Endodermal cell (in vitro differentiated cells): ENCODE results near the gene ACTN1. TPM values are rescaled to one million over a fixed set of nuclear protein-coding genes. Genes with fewer than 3 reads are reported as not detected.

Experiments used
- DNase-seq: peaks from one replicate; pipeline ENCODE4 v3.0.0-alpha.2; 2017
- H3K27ac ChIP-seq: 2 replicates; pipeline ENCODE4 v1.5.1; 2013; ENCODE audit warnings: mild to moderate bottlenecking, low read depth, low read length, moderate library complexity
- H3K27me3 ChIP-seq: 2 replicates; pipeline ENCODE4 v1.6.1; 2013; ENCODE audit warnings: mild to moderate bottlenecking, low read length, moderate library complexity; ENCODE audit not compliant: insufficient read depth, control insufficient read depth, poor library complexity, severe bottlenecking
- H3K36me3 ChIP-seq: 2 replicates; pipeline ENCODE4 v1.7.0; 2013; ENCODE audit warnings: mild to moderate bottlenecking, low read length, moderate library complexity; ENCODE audit not compliant: control insufficient read depth, insufficient read depth
- H3K4me1 ChIP-seq: one replicate; pipeline ENCODE4 v1.7.0; 2013; ENCODE audit warnings: low read length; ENCODE audit not compliant: control insufficient read depth, insufficient read depth
- H3K4me3 ChIP-seq: 2 replicates; pipeline ENCODE4 v1.5.1; 2013; ENCODE audit warnings: mild to moderate bottlenecking, low read length, moderate library complexity
- H3K9ac ChIP-seq: 2 replicates; pipeline ENCODE4 v1.6.1; 2013; ENCODE audit warnings: mild to moderate bottlenecking, low read length, moderate library complexity; ENCODE audit not compliant: poor library complexity, severe bottlenecking; ENCODE audit errors: extremely low read depth
- H3K9me3 ChIP-seq: 2 replicates; pipeline ENCODE4 v1.6.1; 2013; ENCODE audit warnings: mild to moderate bottlenecking, low read length, moderate library complexity; ENCODE audit not compliant: control insufficient read depth
- H3K27ac Mint-ChIP-seq: 2 replicates; pipeline ENCODE4 v1.8.0; 2020; ENCODE audit warnings: mixed read lengths
- H3K27me3 Mint-ChIP-seq: 2 replicates; pipeline ENCODE4 v1.8.0; 2021; ENCODE audit warnings: mild to moderate bottlenecking, mixed read lengths; ENCODE audit not compliant: insufficient read depth
- H3K36me3 Mint-ChIP-seq: 2 replicates; pipeline ENCODE4 v1.8.0; 2020; ENCODE audit warnings: low read depth, mixed read lengths
- H3K4me1 Mint-ChIP-seq: 2 replicates; pipeline ENCODE4 v1.8.0; 2020; ENCODE audit warnings: mixed read lengths
- H3K4me3 Mint-ChIP-seq: 2 replicates; pipeline ENCODE4 v1.8.0; 2020; ENCODE audit warnings: mild to moderate bottlenecking, moderate library complexity, mixed read lengths
- H3K9me3 Mint-ChIP-seq: 2 replicates; pipeline ENCODE4 v1.8.0; 2020; ENCODE audit warnings: mild to moderate bottlenecking, mixed read lengths
- WGBS, 2 experiments: methylation state at CpG; one replicate each; pipeline versions ENCODE4 v1.1.5 to v1.1.7; 2013; ENCODE audit warnings: missing lambda C conversion rate in 2 of 2, mixed read lengths in 1 of 2; ENCODE audit not compliant: insufficient coverage in 1 of 2, insufficient read length in 1 of 2; 5-methylcytosine and 5-hydroxymethylcytosine counted together
- total RNA-seq, 2 donors: library from RNA; stranded (reverse); fragmentation: NEBNext Ultra II Directional in 1 of 2; extraction: Animal tissue kit (Norgen Biotek cat#: 25700) in 1 of 2; gene quantifications; 2 replicates in 1 of 2; 3 replicates in 1 of 2; pipeline ENCODE4 v1.2.1, GENCODE V29; 2021
- TF ChIP-seq, protein P1 (sequence below): fragments of 200-600 bp; sonication (generic); conservative IDR thresholded peaks from 2 replicates; pipeline ENCODE4 v1.5.0; 2021; ENCODE audit warnings: antibody characterized with exemption, mild to moderate bottlenecking

The ACTN1 gene
- total RNA-seq, 2 donors from 2014 or later, result 190 to 275 TPM

DNA sequence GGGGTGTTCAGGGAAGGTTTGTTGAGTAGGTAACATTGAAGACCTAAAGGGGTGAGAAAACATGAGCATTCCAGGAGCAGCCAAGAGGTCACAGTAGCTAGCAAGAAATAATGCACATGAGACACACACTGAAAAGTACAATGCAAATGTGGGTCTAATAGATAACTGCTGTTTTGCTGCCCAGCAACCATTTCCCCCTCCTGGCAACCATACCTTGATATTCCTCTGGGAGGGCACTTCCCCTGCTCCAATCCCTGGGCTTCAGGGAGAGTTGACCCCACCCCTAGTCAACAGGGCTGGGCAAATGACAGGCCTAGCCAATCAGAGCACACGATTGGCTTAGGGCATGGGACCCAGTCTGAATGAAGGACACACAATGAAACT lies 8.5 kb upstream of the ACTN1 start:
- H3K4me1 Mint-ChIP-seq, result peaks cover 5% of the 10 kb centered on the region

DNA sequence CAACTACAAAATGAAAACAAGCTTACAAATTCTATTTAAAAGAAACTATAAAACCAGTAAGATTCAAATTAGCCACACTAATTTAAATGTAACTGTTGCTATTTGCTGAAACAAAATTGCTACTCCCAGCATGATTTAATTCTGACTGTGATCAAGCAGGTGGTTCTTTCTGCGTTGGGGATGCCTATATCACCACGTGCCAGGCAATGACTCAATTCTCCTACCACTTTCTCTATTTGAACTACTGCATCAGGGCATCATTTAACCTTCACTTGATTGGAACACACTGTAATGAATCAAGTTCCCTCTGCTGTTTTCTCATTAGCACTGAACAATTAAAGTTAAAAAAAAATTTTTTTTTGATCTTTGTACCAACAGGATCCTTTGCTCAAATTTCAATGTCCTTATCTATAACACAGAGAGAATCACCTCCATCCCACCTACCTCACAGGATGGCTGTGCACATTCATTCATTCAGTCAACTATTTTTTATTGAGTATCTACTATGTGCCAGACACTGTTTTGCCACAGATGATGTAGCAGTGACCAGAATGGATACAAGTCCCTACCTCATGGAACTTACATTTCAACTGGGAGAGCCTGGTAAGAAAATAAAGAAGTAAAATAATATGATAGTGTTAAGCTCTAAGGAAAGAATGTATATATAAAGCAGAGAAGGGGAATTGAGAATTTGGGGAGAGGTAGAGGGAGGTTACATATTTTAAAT lies 8.0 kb upstream of the ACTN1 start:
- H3K27me3 Mint-ChIP-seq, result no peaks in the 10 kb centered on the region
- TF ChIP-seq, protein P1, sequence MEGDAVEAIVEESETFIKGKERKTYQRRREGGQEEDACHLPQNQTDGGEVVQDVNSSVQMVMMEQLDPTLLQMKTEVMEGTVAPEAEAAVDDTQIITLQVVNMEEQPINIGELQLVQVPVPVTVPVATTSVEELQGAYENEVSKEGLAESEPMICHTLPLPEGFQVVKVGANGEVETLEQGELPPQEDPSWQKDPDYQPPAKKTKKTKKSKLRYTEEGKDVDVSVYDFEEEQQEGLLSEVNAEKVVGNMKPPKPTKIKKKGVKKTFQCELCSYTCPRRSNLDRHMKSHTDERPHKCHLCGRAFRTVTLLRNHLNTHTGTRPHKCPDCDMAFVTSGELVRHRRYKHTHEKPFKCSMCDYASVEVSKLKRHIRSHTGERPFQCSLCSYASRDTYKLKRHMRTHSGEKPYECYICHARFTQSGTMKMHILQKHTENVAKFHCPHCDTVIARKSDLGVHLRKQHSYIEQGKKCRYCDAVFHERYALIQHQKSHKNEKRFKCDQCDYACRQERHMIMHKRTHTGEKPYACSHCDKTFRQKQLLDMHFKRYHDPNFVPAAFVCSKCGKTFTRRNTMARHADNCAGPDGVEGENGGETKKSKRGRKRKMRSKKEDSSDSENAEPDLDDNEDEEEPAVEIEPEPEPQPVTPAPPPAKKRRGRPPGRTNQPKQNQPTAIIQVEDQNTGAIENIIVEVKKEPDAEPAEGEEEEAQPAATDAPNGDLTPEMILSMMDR, result no peak
- H3K27ac ChIP-seq, result no peak overlapping the region
- H3K36me3 Mint-ChIP-seq, result no peaks in the 10 kb centered on the region
- no peak overlapping the region for H3K4me3 Mint-ChIP-seq
- WGBS, 2 experiments, result 91 to 100% methylated on average over 2 of the region's 2 CpGs
- H3K27me3 ChIP-seq, result no peaks in the 10 kb centered on the region
- no peak overlapping the region for H3K9ac ChIP-seq
- no peaks in the 10 kb centered on the region for H3K4me1 ChIP-seq
- H3K4me1 Mint-ChIP-seq, result peaks cover 5% of the 10 kb centered on the region
- H3K4me3 ChIP-seq, result no peak overlapping the region
- H3K9me3 ChIP-seq, result no peaks in the 10 kb centered on the region
- DNase-seq, result no peak
- H3K36me3 ChIP-seq, result no peaks in the 10 kb centered on the region
- H3K27ac Mint-ChIP-seq, result no peak overlapping the region
- no peaks in the 10 kb centered on the region for H3K9me3 Mint-ChIP-seq

More for the DNA sequence above, 8.5 kb upstream of the ACTN1 start:
- Histone ChIP-seq H3K27me3 (no peaks in the 10 kb centered on the region), H3K4me1 (no peaks in the 10 kb centered on the region), H3K36me3 (no peaks in the 10 kb centered on the region), H3K27ac (no peak overlapping the region), H3K4me3 (no peak overlapping the region), H3K9me3 (no peaks in the 10 kb centered on the region), H3K9ac (no peak overlapping the region)
- Mint-ChIP-seq H3K4me3 (no peak overlapping the region), H3K27ac (no peak overlapping the region), H3K27me3 (no peaks in the 10 kb centered on the region), H3K9me3 (no peaks in the 10 kb centered on the region), H3K36me3 (no peaks in the 10 kb centered on the region)
- 79 to 83% methylated on average over 1 of the region's 1 CpG for WGBS, 2 experiments
- TF ChIP-seq, protein P1, result no peak
- peak; percentile 82 for DNase-seq

DNA sequence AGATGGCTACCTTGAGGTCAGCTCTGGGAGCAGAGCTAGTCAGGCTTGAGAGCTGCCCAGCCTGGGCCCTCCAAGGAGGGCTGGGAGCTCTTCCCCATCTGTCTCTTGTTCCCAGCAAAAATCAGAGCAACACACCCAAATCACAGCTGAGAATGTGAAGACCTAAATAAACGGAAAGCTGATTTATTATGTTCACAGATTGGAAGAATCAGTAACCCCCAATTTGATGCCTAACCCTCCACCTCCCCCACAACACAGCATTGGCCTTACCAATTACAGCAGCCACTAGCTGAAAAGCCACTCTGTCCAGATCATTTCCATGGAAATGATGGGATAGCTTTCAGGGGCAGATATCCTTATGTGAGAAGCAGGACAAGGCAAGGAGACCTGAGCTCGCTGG lies 7.1 kb upstream of the ACTN1 start:
- Histone ChIP-seq H3K4me1 (no peaks in the 10 kb centered on the region), H3K36me3 (no peaks in the 10 kb centered on the region), H3K9me3 (no peaks in the 10 kb centered on the region), H3K4me3 (no peak overlapping the region), H3K9ac (no peak overlapping the region), H3K27ac (no peak overlapping the region), H3K27me3 (no peaks in the 10 kb centered on the region)
- H3K4me1 Mint-ChIP-seq, result peaks cover 9% of the 10 kb centered on the region
- peaks cover 4% of the 10 kb centered on the region for H3K27me3 Mint-ChIP-seq
- H3K36me3 Mint-ChIP-seq, result no peaks in the 10 kb centered on the region
- H3K27ac Mint-ChIP-seq, result no peak overlapping the region
- H3K9me3 Mint-ChIP-seq, result no peaks in the 10 kb centered on the region
- TF ChIP-seq, protein P1, result no peak
- no peak overlapping the region for H3K4me3 Mint-ChIP-seq
- no peak for DNase-seq
- WGBS, 2 experiments, result 88 to 92% methylated on average over 1 to 2 of the region's 2 CpGs
